CD4-positive, alpha-beta T cell treated with Interleukin-10 for 1 hour (primary cell): ENCODE data around the gene ZFAND2A.

Experiments used
- DNase-seq: peaks from one replicate; pipeline ENCODE4 v3.0.0-alpha.2; 2020

Gene ZFAND2A

GRCh38 chr7:1104516-1105179, 55.3 kb downstream of the ZFAND2A start:
- DNase-seq, result no peak

GRCh38 chr7:1103789-1104515, 56.0 kb downstream of the ZFAND2A start:
- DNase-seq, result no peak

- DNase-seq, result peak; percentile 9
These were observed 56.8 kb downstream of the ZFAND2A start for GRCh38 chr7:1103009-1103788.
